ENCODE measurements around the gene GJC3. TPM values are rescaled to one million over a fixed set of nuclear protein-coding genes. Genes with fewer than 3 reads are reported as not detected.
"Not testable (repeated sequence)": the region's sequence is repeated elsewhere in the genome, so short reads cannot be mapped to it uniquely, and the experiment has no call there.

GJC3 gene
- total RNA-seq, 1 donor from 2014 or later = not detected

GRCh38 chr7:99929730-99930053, 272 bp upstream of the GJC3 start:
- no peak for DNase-seq

- DNase-seq = no peak
Measured at GRCh38 chr7:99928188-99928587, 1.2 kb downstream of the GJC3 start.

GRCh38 chr7:99927536-99927935, 1.9 kb downstream of the GJC3 start:
- DNase-seq = no peak

GRCh38 chr7:99926321-99926720, 3.1 kb downstream of the GJC3 start:
- no peak for DNase-seq

- no peak for DNase-seq
Measured at GRCh38 chr7:99923200-99923599, 6.2 kb downstream of the GJC3 start.

GRCh38 chr7:99920149-99920548, 9.3 kb downstream of the GJC3 start:
- no peak for DNase-seq

GRCh38 chr7:99919814-99920112, 9.7 kb downstream of the GJC3 start:
- no peak for DNase-seq

- peak; percentile 95 for DNase-seq
Measured at GRCh38 chr7:99918959-99919813, 10.2 kb downstream of the GJC3 start, which contains the start of gene TRIM4. Gene TRIM4 (minus strand): TSS chr7:99919530. CDS start chr7:99919401, 129 bp downstream.

GRCh38 chr7:99910976-99911375, 18.4 kb downstream of the GJC3 start:
- no peak for DNase-seq

GRCh38 chr7:99901581-99901980, 27.8 kb downstream of the GJC3 start:
- no peak for DNase-seq

- no peak for DNase-seq
Measured at GRCh38 chr7:99899830-99900519, 29.4 kb downstream of the GJC3 start.

GRCh38 chr7:99898836-99899235, 30.6 kb downstream of the GJC3 start:
- no peak for DNase-seq

GRCh38 chr7:99898023-99898357, 31.4 kb downstream of the GJC3 start:
- DNase-seq = no peak

GRCh38 chr7:99897322-99898022, 31.9 kb downstream of the GJC3 start:
- no peak for DNase-seq

GRCh38 chr7:99894738-99895137, 34.7 kb downstream of the GJC3 start:
- DNase-seq = no peak

- DNase-seq = no peak
Measured at GRCh38 chr7:99893280-99893679, 36.1 kb downstream of the GJC3 start.

GRCh38 chr7:99890348-99890747, 39.1 kb downstream of the GJC3 start:
- not testable (repeated sequence) for DNase-seq

GRCh38 chr7:99888366-99888765, 41.1 kb downstream of the GJC3 start:
- DNase-seq = not testable (repeated sequence)

- DNase-seq = no peak
Measured at GRCh38 chr7:99881370-99881769, 48.0 kb downstream of the GJC3 start.

- no peak for DNase-seq
Measured at GRCh38 chr7:99876933-99877332, 52.5 kb downstream of the GJC3 start, which contains the start of gene OR2AE1. Gene OR2AE1 (minus strand): TSS chr7:99877033. CDS start chr7:99877033, 0 bp downstream.

- DNase-seq = no peak
Measured at GRCh38 chr7:99876491-99876890, 52.9 kb downstream of the GJC3 start.
